ENCODE data around the gene PDZRN4.
"Not testable (repeated sequence)": the region's sequence is repeated elsewhere in the genome, so short reads cannot be mapped to it uniquely, and the experiment has no call there.

Gene PDZRN4

GRCh38 chr12:41188058-41188840 is at the start of gene PDZRN4:
Gene PDZRN4 (plus strand): TSS chr12:41188320.
- peak within 1 kb of the TSS; percentile 46 for H3K4me3 ChIP-seq (ENCODE audit: low read depth, low read length)

- no peak overlapping the region for H3K4me3 ChIP-seq (ENCODE audit: low read depth, low read length)
Observed at GRCh38 chr12:41140117-41140516, 48.0 kb upstream of the PDZRN4 start.

DNA sequence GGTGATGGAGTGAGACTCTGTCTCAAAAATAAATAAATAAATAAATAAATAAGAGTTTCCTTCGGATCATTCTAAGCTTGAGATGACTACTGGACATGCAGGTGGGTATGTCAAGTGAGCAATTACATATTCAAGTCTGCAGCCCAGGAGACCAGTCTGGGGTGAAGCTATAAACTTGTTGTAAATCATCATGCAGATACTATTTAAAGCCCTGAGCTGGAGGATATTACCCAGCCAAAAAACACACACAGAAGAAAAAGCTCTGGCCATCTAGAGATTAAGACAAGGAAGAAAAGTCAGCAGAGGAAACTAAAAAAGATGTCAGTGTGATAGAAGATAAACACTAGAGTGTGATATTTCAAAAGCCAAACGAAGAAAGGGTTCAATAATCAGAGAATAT is 47.0 kb upstream of the PDZRN4 start:
- H3K4me3 ChIP-seq (ENCODE audit: low read depth, low read length), result no peak overlapping the region

- no peak overlapping the region for H3K4me3 ChIP-seq (ENCODE audit: low read depth, low read length)
Observed at GRCh38 chr12:41142376-41142775, 45.7 kb upstream of the PDZRN4 start.

GRCh38 chr12:41151793-41152192 is 36.3 kb upstream of the PDZRN4 start:
- H3K4me3 ChIP-seq (ENCODE audit: low read depth, low read length), result no peak overlapping the region

- H3K4me3 ChIP-seq (ENCODE audit: low read depth, low read length), result no peak overlapping the region
Observed at GRCh38 chr12:41162461-41162860, 25.7 kb upstream of the PDZRN4 start.

DNA sequence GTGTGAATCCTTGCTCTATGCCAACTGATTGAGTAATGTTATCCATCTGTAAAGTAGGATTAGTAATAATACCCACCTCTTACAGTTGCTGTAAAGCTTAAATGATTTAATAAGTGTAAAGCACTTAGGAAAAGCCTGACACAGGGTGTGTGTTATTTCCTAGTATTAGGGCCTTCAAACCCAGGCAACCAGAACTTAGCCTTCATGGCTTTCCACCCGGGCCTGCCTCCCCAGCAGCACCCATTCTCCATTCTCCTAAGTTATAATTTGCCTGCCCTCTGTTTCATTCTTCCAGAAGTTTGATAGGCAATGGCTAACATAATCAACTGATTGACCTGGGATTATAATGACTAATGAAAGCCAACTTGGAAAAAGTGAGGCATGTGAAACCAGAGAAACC is 20.4 kb upstream of the PDZRN4 start:
- H3K4me3 ChIP-seq (ENCODE audit: low read depth, low read length), result no peak overlapping the region

GRCh38 chr12:41174602-41175001 is 13.5 kb upstream of the PDZRN4 start:
- no peak overlapping the region for H3K4me3 ChIP-seq (ENCODE audit: low read depth, low read length)

GRCh38 chr12:41179507-41179906 is 8.6 kb upstream of the PDZRN4 start:
- not testable (repeated sequence) for H3K4me3 ChIP-seq (ENCODE audit: low read depth, low read length)

DNA sequence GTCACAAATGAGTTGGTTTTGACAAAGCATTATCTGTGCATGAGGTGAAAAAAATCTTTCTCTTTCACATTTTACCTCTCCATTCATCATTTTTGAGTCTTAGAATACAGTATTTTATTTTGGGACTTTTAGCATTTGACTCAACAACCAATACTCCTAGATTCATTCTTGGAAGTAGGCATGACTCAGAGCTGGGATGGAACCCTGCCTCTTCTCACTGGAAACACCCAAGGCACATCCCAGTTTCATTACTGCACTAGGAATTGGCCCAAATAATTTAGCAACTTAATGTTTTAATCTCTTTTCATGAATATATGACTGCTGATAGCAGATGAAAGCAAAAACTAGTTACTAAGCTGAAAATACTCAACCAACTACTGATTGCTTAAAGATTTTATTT is 3.3 kb upstream of the PDZRN4 start:
- no peak overlapping the region for H3K4me3 ChIP-seq (ENCODE audit: low read depth, low read length)

DNA sequence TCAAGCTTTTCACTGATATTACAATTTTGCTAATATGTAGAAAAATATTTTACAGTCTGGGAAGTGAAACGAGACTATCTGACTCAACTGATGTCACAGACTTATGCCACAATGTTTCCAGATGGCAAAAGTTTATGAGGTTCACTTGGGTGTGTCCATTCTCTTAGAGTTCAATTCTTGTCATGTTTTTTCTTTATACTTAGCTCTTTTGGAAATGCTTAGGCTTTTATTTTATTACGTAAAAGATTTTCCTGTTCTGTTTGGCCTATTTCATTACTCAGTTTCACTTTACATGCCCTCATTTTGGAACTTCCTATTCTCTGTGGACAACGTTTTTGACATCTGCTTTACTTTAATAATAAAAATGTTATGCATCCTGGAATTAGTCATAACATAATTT is 2.1 kb upstream of the PDZRN4 start:
- H3K4me3 ChIP-seq (ENCODE audit: low read depth, low read length), result no peak overlapping the region

- peak overlapping the region; percentile 25 for H3K4me3 ChIP-seq (ENCODE audit: low read depth, low read length)
Observed at GRCh38 chr12:41188841-41189394, 798 bp downstream of the PDZRN4 start.

DNA sequence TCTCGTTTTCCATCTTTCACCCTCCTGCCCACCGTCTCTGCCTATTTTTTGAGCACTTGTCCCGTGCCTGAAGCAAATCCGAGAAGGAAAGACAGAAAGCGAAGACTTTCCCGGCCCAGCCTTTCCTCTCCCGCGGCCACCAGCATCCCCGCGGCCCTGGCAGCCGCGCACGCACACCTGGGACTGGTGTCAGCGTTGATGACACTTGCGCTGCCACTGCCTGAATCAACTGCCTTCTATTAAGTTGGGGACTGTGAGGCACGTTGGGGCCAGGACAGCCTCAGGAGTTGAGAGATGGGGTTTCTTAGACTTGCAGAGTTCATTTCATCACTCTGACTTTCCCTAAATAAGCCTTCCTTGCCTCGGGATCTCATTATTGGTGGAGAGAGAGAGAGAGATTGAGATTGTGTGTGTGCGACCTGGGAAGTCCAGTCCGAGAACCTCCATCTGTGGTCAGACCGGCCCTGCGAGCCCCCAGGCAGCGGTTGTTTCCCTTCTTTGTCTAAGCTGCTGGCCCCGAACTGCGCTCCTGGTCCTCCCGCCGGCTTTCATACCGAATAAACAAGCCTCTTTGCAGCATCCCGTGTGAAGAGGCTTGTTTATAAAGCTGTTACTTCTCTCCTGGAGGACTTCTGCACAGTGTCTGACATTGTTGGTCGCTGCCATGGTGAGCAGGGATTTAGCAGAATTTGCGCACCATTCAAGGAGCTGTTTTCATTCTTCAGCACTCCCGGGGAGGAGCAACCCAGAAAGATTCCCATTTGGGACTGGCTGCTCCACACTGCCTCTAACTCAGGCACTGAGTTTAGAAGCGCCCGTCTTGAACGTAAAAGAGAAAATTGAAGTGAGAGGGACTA is 1.5 kb downstream of the PDZRN4 start:
- H3K4me3 ChIP-seq (ENCODE audit: low read depth, low read length), result peak overlapping the region; percentile 9

DNA sequence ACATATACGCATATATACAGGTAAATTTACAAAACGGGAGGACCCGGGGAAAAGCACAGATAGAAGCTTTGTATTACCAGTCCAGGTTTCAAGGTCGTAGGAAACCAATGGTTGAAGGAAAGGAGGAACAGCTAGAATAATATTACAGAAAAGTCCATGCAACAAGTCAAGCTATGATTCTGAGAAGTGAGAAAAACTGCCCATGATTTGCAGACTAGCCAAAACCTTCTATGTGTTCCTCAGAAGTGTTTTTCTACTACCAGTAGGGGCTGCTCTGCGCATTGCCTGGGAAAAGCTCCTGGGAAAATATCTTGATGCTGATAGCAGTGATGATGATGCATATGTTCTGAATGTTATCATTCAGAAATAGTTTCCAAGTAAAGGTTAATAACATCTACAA is 2.2 kb downstream of the PDZRN4 start:
- H3K4me3 ChIP-seq (ENCODE audit: low read depth, low read length), result no peak overlapping the region

DNA sequence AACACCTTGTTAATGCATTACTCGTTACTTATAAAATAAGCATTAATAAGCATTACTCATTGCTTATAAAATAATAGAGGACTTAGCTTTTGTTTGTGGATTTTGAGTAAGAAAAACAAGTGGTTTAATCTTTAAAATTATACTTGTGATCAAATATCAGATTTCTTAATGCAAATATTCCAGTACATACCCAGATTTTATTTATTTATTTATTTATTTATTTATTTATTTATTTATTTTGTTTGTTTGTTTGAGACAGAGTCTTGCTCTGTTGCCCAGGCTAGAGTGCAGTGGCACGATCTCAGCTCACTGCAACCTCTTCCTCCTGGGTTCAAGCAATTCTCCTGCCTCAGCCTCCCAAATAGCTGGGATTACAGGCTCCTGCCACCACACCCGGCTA is 3.4 kb downstream of the PDZRN4 start:
- not testable (repeated sequence) for H3K4me3 ChIP-seq (ENCODE audit: low read depth, low read length)

DNA sequence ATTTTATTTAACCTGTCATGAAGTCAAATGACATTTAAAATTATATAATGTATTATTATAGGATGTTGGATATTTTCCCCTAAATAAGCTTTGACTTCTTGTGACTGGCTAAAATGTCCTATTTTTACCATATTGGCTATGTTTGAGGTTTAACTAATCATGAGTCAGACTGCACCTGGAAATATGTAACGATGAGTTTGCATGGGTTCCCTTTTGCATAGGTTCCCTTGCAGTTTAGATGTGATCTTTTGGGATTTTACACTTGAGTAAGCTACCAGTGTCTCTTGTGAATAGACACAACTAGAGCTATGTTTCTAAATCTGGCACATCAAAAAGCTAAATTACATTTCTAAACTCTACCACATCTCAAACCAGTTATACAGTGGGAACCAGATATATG is 5.2 kb downstream of the PDZRN4 start:
- H3K4me3 ChIP-seq (ENCODE audit: low read depth, low read length), result no peak overlapping the region

GRCh38 chr12:41202051-41202450 is 13.9 kb downstream of the PDZRN4 start:
- no peak overlapping the region for H3K4me3 ChIP-seq (ENCODE audit: low read depth, low read length)

DNA sequence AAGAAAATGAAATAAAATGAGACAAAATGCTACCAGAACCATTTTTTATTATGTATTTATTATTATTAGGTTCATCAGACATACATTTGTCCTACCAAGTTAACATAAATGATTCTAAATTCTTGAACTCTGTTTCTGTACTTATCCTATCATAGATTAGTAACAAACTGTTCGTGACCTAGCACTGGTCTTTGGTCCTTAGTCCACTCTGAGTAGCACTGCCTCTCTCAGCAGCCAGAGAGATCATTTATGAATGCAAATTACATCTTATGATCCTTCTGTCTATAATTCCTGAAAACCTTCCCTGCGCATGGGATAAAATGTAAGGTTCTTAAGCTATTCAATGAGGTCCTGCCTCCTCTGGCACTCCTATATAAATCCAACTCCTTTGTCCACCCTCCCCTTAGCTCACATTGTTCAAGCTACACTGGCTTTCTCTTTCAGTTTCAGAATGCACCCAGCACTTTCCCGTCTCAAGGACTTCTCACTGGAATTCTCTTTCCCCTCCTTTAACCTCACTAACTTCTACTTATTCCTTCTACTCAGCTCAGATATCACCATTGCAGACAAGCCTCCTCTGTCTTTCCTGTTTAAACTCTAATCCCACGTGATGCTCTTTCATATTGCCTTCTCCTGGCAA is 17.1 kb downstream of the PDZRN4 start:
- H3K4me3 ChIP-seq (ENCODE audit: low read depth, low read length), result no peak overlapping the region

DNA sequence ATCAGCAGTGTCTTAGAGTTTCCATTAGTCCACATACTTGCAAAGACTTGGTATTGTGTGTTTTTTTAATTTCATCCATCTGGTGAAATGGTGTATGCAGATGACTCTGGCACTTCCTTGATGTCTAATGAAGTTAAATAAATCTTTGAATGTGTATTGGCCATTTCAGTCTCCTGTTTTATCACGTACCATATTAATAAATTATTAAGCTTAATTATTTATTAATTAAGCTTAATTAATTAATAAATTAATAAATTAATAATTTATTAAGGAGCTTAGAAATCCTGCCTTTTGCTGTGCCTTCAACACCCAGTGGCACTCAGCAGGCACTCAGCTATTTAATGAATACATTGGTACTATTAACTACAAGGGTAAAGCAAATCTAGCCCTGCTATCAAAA is 18.2 kb downstream of the PDZRN4 start:
- no peak overlapping the region for H3K4me3 ChIP-seq (ENCODE audit: low read depth, low read length)

- H3K4me3 ChIP-seq (ENCODE audit: low read depth, low read length), result no peak overlapping the region
Observed at GRCh38 chr12:41211448-41211847, 23.3 kb downstream of the PDZRN4 start.

DNA sequence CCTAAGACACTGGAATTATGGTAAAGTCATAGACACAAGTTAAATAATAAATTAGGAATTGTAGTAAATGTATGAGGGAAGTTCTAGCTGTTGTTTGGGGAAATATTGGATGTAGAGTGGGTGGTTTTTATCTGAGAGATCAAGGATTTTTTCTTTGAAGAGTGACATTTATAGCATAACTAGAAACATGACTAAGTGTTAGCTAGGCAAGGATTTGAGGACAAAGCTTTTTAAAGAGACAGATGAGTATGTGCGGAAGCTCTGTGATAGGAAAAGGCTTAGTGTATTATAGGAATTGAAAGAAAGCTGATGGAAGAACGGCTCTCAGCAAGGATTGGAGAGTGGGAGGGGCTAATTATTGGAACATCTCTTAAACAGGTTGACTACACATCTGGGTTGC is 24.5 kb downstream of the PDZRN4 start:
- H3K4me3 ChIP-seq (ENCODE audit: low read depth, low read length), result no peak overlapping the region
